Activated CD4-positive, alpha-beta T cell treated with anti-CD3 and anti-CD28 coated beads for 36 hours (primary cell): ENCODE data around the gene EIF4E2. TPM values are rescaled to one million over a fixed set of nuclear protein-coding genes. Genes with fewer than 3 reads are reported as not detected.

Source experiments
- ATAC-seq: fragments of 200-7000 bp; cut with Tn5 transposase; one replicate; pipeline ENCODE4 v1.10.0; 2021; ENCODE audit warnings: mild to moderate bottlenecking, moderate library complexity
- CTCF ChIA-PET: fragments of 350-600 bp; sonication (Branson Sonifier 250); formaldehyde crosslinking; loops from one replicate; lab custom pipeline; 2021; ENCODE audit warnings: antibody characterized with exemption; lab: Charles Lee
- POLR2A ChIA-PET: fragments of 350-600 bp; sonication (Branson Sonifier 250); formaldehyde crosslinking; loops from one replicate; lab custom pipeline; 2021; ENCODE audit warnings: antibody characterized with exemption, inconsistent platforms; lab: Charles Lee
- DNase-seq: peaks from one replicate; pipeline ENCODE4 v3.0.0-alpha.2; 2020
- H3K27ac Mint-ChIP-seq: one replicate; pipeline ENCODE4 v1.8.0; 2021; ENCODE audit warnings: mixed read lengths
- H3K27me3 Mint-ChIP-seq: one replicate; pipeline ENCODE4 v1.8.0; 2021; ENCODE audit warnings: mixed read lengths
- H3K36me3 Mint-ChIP-seq: one replicate; pipeline ENCODE4 v1.8.0; 2021; ENCODE audit warnings: low read depth, mixed read lengths
- H3K4me1 Mint-ChIP-seq: one replicate; pipeline ENCODE4 v1.8.0; 2021; ENCODE audit warnings: mixed read lengths
- H3K4me3 Mint-ChIP-seq: one replicate; pipeline ENCODE4 v1.8.0; 2021; ENCODE audit warnings: mild to moderate bottlenecking, moderate library complexity, mixed read lengths
- H3K9me3 Mint-ChIP-seq: one replicate; pipeline ENCODE4 v1.8.0; 2021; ENCODE audit warnings: low read depth, mixed read lengths
- intact Hi-C, 2 experiments: fragments of 100-400 bp; cut with DNase I in 1 of 2; cut with micrococcal nuclease in 1 of 2; formaldehyde crosslinking; loops; one replicate each; pipeline versions ENCODE4 v1.14.2 to v1.15.1; 2022 to 2024; cut with DNase I, micrococcal nuclease
- total RNA-seq, 2 experiments: library from RNA; stranded (reverse); gene quantifications; one replicate each; pipeline ENCODE4 v1.2.3, GENCODE V29; 2021

Gene EIF4E2
- total RNA-seq, 2 experiments from 2014 or later, result 57.0 to 68.0 TPM

GRCh38 chr2:232571026-232571474 lies 20.6 kb downstream of the EIF4E2 start:
- H3K9me3 Mint-ChIP-seq, result no peaks in the 10 kb centered on the region
- no peaks in the 10 kb centered on the region for H3K4me1 Mint-ChIP-seq
- H3K4me3 Mint-ChIP-seq, result no peak overlapping the region
- ChIA-PET POLR2A (no interaction called here), CTCF (interaction anchor here (0.6 kb wide), 1 partner anchor 192 kb away, joined by 3 read pairs; no protein-coding TSS in a partner anchor)
- no peak overlapping the region for H3K27ac Mint-ChIP-seq
- no peaks in the 10 kb centered on the region for H3K27me3 Mint-ChIP-seq
- no peak for ATAC-seq
- no peak for DNase-seq
- intact Hi-C loops, result no loop called here
- peaks cover 46% of the 10 kb centered on the region for H3K36me3 Mint-ChIP-seq

GRCh38 chr2:232573042-232573441 lies 22.6 kb downstream of the EIF4E2 start:
- intact Hi-C loops, result no loop called here
- Mint-ChIP-seq H3K9me3 (no peaks in the 10 kb centered on the region), H3K27ac (no peak overlapping the region), H3K4me3 (no peak overlapping the region), H3K27me3 (no peaks in the 10 kb centered on the region), H3K36me3 (peaks cover 37% of the 10 kb centered on the region), H3K4me1 (no peaks in the 10 kb centered on the region)
- DNase-seq (no peak), ATAC-seq (no peak)
- ChIA-PET CTCF (no interaction called here), POLR2A (no interaction called here)

GRCh38 chr2:232573771-232574435 lies 23.4 kb downstream of the EIF4E2 start:
- ATAC-seq, result no peak
- no peak for DNase-seq
- H3K4me3 Mint-ChIP-seq, result no peak overlapping the region
- no peak overlapping the region for H3K27ac Mint-ChIP-seq
- POLR2A ChIA-PET, result no interaction called here
- CTCF ChIA-PET, result no interaction called here
- intact Hi-C loops, result no loop called here
- no peaks in the 10 kb centered on the region for H3K9me3 Mint-ChIP-seq
- H3K27me3 Mint-ChIP-seq, result no peaks in the 10 kb centered on the region
- no peaks in the 10 kb centered on the region for H3K4me1 Mint-ChIP-seq
- peaks cover 29% of the 10 kb centered on the region for H3K36me3 Mint-ChIP-seq

- ChIA-PET POLR2A (no interaction called here), CTCF (no interaction called here)
- Mint-ChIP-seq H3K4me1 (no peaks in the 10 kb centered on the region), H3K27me3 (no peaks in the 10 kb centered on the region), H3K27ac (no peak overlapping the region), H3K9me3 (no peaks in the 10 kb centered on the region), H3K36me3 (peaks cover 20% of the 10 kb centered on the region), H3K4me3 (no peak overlapping the region)
- ATAC-seq (no peak), DNase-seq (no peak)
- intact Hi-C loops, result no loop called here
Observed at GRCh38 chr2:232574674-232575403, 24.4 kb downstream of the EIF4E2 start.

- ChIA-PET POLR2A (no interaction called here), CTCF (no interaction called here)
- H3K4me1 Mint-ChIP-seq, result peaks cover 5% of the 10 kb centered on the region
- H3K9me3 Mint-ChIP-seq, result no peaks in the 10 kb centered on the region
- no peak overlapping the region for H3K4me3 Mint-ChIP-seq
- no peak overlapping the region for H3K27ac Mint-ChIP-seq
- H3K36me3 Mint-ChIP-seq, result peaks cover 24% of the 10 kb centered on the region
- ATAC-seq (no peak), DNase-seq (no peak)
- no peaks in the 10 kb centered on the region for H3K27me3 Mint-ChIP-seq
- intact Hi-C loops, result no loop called here
Observed at GRCh38 chr2:232575404-232575746, 24.9 kb downstream of the EIF4E2 start.

GRCh38 chr2:232576995-232577394 lies 26.5 kb downstream of the EIF4E2 start:
- no peak for ATAC-seq
- ChIA-PET POLR2A (no interaction called here), CTCF (interaction anchor here (0.8 kb wide), 1 partner anchor 13 kb away, joined by 5 read pairs; no protein-coding TSS in a partner anchor)
- Mint-ChIP-seq H3K9me3 (no peaks in the 10 kb centered on the region), H3K36me3 (peaks cover 35% of the 10 kb centered on the region), H3K4me3 (no peak overlapping the region), H3K4me1 (peaks cover 8% of the 10 kb centered on the region), H3K27ac (no peak overlapping the region), H3K27me3 (no peaks in the 10 kb centered on the region)
- intact Hi-C loops, result no loop called here
- no peak for DNase-seq

GRCh38 chr2:232577841-232578240 lies 27.4 kb downstream of the EIF4E2 start:
- Mint-ChIP-seq H3K4me1 (peaks cover 8% of the 10 kb centered on the region), H3K27ac (no peak overlapping the region)
- POLR2A ChIA-PET, result no interaction called here

GRCh38 chr2:232578626-232579025 lies 28.1 kb downstream of the EIF4E2 start:
- peaks cover 8% of the 10 kb centered on the region for H3K4me1 Mint-ChIP-seq
- CTCF ChIA-PET, result interaction anchor here (0.6 to 1.5 kb wide), 4 partner anchors 13 to 173 kb away, joined by 3 to 5 read pairs (median 4); partner anchors contain the start of genes EIF4E2 and TIGD1
- peaks cover 4% of the 10 kb centered on the region for H3K9me3 Mint-ChIP-seq
- H3K27ac Mint-ChIP-seq, result no peak overlapping the region
- no peaks in the 10 kb centered on the region for H3K27me3 Mint-ChIP-seq
- DNase-seq (no peak), ATAC-seq (no peak)
- intact Hi-C loops, result no loop called here
- H3K4me3 Mint-ChIP-seq, result no peak overlapping the region
- POLR2A ChIA-PET, result no interaction called here
- H3K36me3 Mint-ChIP-seq, result peaks cover 50% of the 10 kb centered on the region

More at GRCh38 chr2:232577841-232578240, 27.4 kb downstream of the EIF4E2 start:
- peaks cover 43% of the 10 kb centered on the region for H3K36me3 Mint-ChIP-seq
- no peaks in the 10 kb centered on the region for H3K27me3 Mint-ChIP-seq
- no peak for ATAC-seq
- no peak overlapping the region for H3K4me3 Mint-ChIP-seq
- no peaks in the 10 kb centered on the region for H3K9me3 Mint-ChIP-seq
- DNase-seq, result no peak
- intact Hi-C loops, result no loop called here
- CTCF ChIA-PET, result interaction anchor here (0.8 kb wide), 1 partner anchor 14 kb away, joined by 5 read pairs; no protein-coding TSS in a partner anchor

- Mint-ChIP-seq H3K9me3 (peaks cover 4% of the 10 kb centered on the region), H3K4me3 (no peak overlapping the region), H3K4me1 (peaks cover 8% of the 10 kb centered on the region), H3K27me3 (no peaks in the 10 kb centered on the region), H3K36me3 (peaks cover 47% of the 10 kb centered on the region), H3K27ac (no peak overlapping the region)
- POLR2A ChIA-PET, result no interaction called here
- CTCF ChIA-PET, result interaction anchor here (1.0 kb wide), 1 partner anchor 26 kb away, joined by 3 read pairs; no protein-coding TSS in a partner anchor
- intact Hi-C loops, result no loop called here
- ATAC-seq (no peak), DNase-seq (no peak)
Observed at GRCh38 chr2:232580648-232580981, 30.1 kb downstream of the EIF4E2 start.

GRCh38 chr2:232581725-232582124 lies 31.2 kb downstream of the EIF4E2 start:
- intact Hi-C loops, result no loop called here
- Mint-ChIP-seq H3K27ac (no peak overlapping the region), H3K27me3 (no peaks in the 10 kb centered on the region), H3K36me3 (peaks cover 44% of the 10 kb centered on the region), H3K4me3 (no peak overlapping the region), H3K4me1 (peaks cover 8% of the 10 kb centered on the region), H3K9me3 (peaks cover 4% of the 10 kb centered on the region)
- ATAC-seq (no peak), DNase-seq (no peak)
- ChIA-PET CTCF (interaction anchor here (0.6 to 1.1 kb wide), 3 partner anchors 9 to 141 kb away, joined by 3 read pairs; no protein-coding TSS in a partner anchor), POLR2A (no interaction called here)

GRCh38 chr2:232584238-232584637 lies 33.7 kb downstream of the EIF4E2 start:
- Mint-ChIP-seq H3K9me3 (peaks cover 4% of the 10 kb centered on the region), H3K27ac (no peak overlapping the region), H3K4me1 (peaks cover 8% of the 10 kb centered on the region), H3K27me3 (no peaks in the 10 kb centered on the region), H3K4me3 (no peak overlapping the region), H3K36me3 (peaks cover 39% of the 10 kb centered on the region)
- DNase-seq (no peak), ATAC-seq (no peak)
- ChIA-PET POLR2A (no interaction called here), CTCF (interaction anchor here (2.4 kb wide), 1 partner anchor 15 kb away, joined by 8 read pairs; no protein-coding TSS in a partner anchor)
- intact Hi-C loops, result no loop called here
